ENCODE data around the gene SPDEF.

The SPDEF gene

DNA sequence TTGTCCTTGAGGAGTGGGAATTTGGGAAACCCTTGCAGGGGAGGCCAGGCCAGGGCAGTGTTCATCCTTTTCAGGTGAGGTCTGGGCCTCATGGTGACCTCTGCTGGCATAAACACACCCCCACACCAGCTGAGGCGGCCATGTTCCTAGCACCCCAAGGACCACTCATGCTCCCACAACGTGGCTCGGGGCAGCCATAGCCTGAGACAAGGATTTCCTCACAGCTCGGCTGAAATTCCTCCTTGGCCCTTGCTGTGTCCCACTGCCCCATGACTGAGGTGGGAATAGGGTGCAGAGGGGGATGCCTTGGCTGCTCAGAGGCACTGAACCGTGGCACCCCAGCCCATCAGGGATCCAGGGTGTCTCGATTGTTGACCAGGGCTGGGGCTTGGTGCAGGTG lies 27.3 kb upstream of the SPDEF start:
- DNase-seq: no peak

DNA sequence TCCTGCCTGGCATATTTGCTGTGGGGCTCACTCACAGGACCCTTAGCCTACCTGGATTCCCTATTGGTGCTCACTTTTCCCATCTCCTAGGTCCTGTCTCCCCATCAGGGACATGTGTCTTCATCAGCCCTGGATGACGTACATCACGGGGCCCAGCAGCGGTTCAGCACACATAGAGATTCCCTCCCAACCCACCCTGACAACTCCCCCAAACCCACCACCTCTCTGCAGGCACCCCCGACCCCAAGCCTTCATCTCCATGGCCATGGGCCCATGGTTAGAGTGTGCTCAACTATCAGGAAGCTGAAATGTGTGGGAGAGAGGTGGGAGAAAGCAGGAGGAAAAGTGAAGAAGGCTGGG lies 25.4 kb upstream of the SPDEF start:
- DNase-seq: no peak

DNA sequence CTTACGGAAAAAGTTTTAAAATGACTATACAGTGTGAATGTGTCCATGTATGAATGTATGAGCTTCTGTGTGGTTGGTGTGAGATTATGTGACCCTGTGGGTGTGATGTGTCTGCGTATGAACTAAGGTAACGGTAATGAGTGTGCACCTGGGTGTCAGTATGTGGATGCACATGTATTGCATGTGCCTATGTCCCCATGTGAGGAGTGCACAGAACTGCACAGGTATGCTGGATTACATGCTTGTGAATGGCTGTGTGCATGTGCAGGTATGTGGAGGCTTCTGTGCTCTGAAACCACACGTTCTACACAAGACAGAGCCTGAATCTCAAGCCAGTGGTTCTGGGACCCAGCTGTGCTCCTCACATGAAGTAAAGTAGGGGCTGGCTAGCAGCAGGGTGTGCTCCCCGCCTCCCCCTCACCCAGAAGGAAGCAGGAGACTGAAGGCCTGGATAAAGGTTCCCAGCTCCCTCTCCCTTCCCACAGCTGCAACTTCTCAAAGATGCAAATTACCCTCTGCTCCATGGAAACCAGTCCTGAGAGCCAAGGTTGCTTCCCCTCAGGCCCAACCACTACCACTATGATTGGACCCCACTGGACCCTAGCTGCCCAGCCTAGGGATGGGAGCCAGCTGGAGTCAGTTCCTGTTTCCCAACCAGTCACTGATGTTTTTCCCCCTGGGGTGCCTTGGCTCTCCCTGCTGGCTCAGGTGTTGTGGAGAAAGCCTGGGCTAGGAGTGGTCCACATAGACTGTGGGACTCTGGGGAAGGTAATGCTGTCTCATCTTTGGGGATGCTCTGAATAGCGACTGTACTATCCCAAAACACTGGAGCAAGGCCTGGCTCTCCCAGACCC lies 24.8 kb upstream of the SPDEF start:
- DNase-seq: no peak

DNA sequence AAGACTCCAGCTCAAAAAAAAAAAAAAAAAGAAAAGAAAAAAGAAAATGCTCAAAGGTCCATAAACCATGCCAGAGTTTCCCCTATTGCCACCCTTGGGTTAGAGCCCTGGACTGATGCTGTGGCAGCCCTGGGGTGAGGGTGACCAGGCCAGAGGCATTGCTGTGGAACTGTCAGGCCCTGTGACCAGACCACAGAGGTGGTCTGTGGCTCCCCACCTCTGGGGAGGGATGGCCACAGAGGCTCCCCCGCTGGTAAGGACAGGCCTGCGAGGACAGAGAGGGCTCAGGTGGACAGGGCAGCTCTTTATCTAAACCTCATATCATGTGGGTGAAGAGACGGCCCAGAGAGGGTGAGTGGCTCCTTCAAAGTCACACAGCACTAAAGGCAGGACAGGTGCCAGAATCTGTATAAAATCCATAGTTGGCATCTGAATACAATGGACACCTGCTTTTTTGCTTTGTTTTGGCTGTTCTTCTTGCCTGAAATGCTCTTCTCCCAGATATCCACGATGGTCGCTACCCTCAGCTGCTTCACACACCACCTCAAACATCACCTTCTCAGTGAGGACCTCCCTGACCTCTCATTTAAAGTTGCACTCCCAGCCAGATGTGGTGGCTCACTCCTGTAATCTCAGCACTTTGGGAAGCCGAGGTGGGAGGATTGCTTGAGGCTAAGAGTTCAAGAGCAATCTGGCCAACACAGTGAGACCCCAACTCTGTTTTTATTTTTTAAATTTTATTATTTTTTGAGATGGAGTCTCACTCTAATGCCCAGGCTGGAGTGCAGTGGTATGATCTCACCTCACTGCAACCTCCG lies 22.5 kb upstream of the SPDEF start:
- no peak for DNase-seq

DNA sequence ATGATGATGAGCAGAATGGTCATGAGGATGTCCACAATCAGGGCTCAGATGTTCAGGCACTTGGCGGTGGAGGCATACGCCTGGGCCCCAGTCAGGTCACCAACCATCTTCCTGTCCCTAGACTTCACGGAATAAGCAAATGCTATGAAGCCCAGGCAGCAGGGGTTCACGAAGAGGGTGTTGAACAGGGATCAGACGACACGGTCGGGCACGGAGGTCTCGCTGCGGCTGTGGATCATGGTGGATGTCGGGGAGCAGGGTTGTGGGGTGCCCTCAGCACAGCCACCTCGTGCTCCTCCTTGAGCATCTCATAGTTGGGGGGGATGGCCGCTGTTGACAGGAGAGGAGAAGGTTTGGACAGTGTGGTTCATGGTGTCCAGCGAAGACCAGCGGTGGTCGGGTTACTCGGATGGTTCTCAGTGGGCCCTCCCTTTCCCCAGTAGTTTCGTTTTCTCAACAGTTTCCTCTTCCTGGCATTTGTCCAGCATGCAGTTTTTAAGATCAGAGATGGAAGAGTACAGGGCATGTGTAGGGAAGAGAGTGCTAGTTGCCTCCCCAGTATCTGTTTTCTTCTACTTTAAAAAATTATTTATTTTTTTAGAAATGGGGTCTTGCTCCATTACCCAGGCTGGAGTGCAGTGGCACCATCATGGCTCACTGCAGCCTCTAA lies 20.3 kb upstream of the SPDEF start:
- DNase-seq: no peak

DNA sequence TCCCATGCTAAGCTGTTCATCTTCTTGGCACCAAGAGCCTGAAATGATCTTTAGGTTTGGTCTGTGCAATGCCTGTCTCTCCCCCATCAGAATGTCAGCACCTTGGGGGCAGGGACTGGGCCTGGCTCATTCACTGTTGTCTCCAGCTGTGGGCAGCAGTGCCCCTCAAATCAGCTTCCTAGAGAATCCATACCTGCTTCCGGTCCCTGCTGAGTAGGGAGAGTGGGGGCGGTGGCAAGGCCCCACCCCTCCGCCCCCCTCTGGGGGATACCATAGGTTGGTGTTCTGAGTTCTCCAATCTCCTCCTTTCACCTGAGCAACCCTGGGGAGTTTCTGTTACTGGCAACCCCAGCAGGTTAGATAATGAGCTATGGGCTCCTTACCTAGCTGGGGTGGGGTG lies 19.2 kb upstream of the SPDEF start:
- DNase-seq: no peak

DNA sequence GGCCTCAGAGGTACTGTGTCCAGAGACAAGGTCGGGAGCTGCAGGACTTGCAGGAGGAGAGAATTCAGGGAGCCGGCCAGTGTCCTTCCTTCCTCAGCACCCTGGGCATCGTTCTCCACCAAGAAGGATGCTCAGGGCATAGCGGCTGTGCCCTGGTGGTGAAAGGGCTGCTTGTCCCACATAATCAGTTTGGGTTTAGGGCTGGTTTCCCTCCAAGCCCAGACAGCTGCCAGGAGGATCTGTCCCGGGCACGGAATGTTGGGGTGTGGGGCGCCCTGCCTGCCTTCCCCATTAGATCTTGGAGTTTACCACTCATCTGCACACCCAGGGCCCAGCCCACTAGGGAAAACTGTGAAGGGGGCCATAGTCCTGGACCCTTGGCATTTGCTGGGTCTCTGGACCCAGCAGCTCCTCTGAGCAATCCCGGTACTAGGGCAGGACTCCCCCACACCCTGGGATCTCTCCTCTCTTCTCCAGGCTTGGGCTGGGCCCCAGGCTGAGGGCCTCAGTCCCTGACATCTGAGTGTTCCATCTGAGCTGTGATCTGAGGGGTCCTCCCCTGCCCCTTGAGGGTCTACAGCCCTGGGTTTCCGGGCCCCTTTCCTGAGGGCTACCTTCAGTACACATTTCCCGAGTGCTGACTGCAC lies 18.6 kb upstream of the SPDEF start:
- no peak for DNase-seq

DNA sequence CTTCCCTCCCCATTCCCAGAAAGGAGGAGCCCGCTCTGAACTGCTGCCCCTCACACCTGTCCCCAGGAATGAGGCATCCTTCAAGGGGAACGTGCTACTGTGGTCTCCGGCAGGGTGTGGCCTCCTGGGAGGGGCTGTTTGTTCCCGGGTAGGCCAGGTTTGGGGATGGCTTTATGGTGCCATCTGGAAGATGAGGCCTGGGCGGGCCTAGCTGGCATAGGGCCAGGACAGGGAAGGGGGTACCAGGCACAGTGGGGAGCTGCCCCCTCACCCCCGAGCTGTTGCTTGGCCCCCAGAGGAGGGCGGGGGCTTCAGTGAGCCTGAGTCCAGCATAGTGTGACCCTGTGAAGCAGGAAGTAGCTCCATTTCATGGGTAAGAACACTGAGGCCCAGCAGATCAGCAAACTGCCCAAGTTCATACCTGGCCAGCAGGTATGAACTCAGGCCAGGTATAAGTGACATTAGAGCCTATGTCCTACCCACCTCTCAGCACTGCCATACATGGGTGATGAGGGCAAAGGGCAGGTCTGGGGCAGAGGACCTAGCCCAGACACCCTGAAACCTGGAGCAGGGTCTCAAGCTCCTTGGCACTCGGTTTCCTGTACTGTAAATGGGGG lies 17.5 kb upstream of the SPDEF start:
- DNase-seq: no peak

DNA sequence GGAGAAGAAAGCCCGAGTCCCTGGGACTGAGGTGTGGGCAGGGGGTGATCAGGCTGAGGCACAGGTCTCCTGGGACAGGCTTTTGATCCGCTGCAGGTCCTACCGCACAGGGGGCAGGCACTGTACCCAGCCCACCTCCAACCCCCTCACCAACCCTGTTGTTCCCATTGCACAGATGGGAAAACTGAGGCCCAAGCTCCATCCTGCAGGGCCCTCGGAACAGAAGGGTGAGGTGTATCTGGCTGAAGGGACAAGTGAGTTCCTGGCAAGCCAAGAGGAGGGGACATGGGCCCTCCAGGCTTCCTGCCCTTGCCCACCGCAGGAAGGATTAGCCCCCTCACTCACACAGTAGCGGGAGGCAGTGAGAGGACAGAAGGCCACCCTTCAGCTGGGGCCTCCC lies 16.5 kb upstream of the SPDEF start:
- no peak for DNase-seq

DNA sequence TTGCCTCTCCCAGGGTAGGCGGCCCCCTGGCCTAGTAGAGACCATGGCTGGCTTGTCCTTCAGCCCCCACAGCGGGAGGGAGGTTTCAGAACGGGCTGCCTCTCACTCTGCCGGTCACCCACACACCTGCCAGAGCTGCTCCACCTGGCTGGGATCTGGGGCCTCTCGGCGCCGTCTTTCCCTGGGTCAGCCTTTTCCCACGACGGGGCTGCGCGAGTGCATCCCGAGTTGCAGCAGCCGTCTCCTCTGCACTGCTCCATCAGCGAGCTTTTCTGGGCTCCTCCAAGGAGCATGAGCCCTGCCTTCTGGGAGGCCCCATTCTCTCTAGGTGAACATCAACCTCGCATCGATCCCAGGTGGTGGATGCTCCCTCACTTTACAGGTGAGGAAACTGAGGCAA lies 15.9 kb upstream of the SPDEF start:
- no peak for DNase-seq

DNA sequence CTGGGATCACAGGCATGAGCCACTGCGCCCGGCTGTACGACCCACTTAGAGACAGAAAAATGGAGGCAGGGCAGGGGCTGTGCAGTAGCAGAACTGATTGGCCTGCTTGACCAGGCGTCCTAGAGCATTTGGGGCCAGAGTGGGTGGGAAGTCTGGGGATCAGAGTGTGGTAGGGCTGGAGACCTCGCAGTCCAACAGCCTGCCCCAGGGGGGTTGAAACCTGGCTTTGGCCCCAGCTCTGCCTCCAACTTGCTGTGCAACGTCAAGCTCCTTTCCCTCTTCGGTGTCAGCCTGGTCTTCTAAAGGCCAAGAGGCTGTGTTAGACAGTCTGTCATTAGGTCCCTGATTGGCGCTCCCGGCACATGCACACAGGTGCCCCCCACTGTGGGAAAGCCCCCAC lies 15.3 kb upstream of the SPDEF start:
- no peak for DNase-seq

DNA sequence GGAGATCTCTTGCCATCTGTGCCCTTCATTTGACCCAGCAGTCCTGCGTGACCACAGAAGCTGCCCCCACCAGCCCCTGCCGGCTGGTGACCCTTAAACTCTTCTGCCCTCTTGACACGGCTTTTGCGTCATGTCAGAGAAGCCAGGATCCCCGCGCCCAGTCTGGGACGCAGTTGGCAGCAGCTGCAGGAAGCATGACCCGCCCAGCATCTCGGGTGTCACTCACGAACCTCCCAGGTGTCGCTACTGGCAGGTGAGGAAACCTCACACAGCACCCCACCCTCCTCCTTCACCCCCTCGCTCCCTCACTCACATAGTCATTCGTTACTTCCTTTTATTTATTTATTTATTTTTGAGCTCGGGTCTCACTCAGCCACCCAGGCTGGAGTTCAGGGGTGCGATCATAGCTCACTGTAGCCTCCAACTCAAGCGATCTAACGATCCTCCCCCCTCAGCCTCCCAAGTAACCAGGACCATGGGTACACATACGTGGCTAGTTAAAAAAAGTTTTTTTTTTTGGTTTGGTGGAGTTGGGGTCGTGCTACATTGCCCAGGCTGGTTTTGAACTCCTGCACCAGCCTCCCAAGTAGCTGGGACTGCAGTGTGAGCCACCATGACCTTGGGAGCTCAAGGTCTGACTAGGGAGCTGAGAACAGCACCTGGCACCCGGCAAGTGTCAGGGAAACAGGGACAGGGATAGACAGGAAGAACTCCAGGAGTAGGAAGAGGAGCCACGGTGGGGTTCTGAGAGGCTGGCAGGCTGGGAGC lies 14.1 kb upstream of the SPDEF start:
- peak; percentile 32 for DNase-seq

DNA sequence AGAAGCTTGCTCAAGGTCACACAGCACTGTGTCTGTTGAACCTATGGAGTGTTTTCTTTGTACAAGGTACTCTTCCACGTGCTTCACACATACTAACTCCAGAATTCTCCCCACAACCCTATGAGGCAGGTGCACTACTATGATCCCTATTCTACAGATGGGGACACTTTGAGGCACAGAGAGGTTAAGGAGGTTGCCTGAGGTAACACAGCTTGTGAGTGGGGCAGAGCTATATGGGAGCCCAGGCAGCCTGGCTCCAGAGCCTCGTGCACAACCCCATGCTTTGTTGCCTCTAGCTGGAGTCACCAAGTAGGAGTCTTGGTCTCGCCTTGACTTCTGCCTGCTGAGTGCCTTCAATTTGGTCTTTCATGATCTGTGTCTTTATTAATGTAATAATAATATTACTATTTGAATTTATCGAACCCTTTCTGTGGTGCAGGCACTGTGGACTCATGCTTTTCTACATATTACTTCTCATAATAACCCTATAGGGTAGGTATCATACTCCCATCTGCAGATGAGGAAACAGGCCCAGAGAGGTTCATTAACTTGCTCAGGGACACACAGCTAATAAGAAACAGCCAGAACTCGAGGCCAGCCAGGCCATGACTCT lies 13.3 kb upstream of the SPDEF start:
- DNase-seq: no peak

DNA sequence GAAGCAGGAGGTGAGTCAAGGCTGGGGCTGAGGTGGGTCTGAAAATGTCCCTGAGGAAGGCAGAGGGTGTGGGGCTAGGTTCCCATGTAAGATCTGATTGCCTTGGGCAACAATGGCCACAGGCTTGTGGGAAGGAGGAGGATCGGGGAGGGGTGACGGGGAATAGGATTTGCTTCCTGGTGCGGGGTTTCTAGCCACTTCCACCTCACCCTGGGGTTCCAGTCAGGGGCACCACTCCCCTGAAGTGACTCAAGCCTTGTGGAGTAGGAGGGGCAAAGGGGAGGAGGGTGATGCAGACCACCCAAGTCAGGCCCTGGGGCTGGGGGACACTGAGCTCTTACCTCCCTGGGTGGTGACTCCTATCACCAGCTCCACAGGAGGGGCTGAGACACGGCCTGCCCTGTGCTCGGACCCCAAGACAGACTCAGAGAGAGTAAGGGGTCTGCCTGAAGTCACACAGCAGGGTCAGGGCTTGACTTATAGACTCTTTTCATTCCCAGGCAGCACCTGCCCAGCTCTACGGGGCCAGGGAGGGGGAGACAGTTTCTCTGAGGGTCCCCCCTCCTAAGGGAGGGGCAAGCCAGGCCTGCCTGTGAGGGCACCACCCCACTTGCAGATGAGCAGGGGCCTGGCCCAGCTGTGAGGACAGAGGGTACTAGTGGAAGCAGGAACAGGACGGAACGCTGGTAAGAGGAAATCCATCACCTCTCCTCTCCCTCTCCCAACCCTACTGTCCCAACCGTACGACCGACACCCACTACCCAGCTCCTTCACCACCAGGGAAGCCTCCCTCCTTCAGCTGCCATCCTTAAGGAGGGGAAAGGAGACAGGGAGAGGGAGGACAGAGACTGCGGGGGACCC lies 12.4 kb upstream of the SPDEF start:
- no peak for DNase-seq

DNA sequence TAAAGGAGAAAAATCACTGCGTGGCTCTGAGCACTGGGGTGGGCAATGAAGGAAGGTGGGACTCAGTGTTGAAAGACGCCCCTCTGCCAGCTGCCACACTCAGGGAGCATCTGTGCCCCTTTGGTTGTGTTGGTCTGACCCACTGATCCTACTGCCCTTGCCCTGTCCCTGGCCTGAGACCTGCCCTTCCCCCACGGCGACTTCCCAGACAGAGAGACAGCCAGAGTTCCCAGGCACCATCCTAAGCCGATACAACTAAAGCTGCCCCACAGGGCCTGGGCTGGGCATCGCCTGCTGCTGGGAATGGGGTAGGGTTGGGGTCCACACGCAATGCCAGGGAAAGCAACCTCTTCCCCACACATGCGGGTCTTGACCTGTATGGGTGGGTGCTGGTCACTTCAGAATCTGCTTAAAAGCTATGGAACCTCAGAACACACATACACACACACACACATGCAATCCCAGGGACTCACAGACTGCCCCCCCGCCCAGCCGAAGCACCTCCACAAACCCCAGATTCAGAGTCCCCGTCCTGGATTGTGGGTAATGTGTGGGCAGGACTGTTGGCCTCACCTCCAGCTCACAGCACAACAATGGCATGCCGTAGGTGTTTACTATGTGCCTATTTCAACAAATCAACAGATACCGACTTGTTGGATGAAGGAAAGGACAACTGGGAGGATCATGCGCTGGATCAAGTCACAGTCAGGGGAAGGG lies 10.9 kb upstream of the SPDEF start:
- DNase-seq: no peak

DNA sequence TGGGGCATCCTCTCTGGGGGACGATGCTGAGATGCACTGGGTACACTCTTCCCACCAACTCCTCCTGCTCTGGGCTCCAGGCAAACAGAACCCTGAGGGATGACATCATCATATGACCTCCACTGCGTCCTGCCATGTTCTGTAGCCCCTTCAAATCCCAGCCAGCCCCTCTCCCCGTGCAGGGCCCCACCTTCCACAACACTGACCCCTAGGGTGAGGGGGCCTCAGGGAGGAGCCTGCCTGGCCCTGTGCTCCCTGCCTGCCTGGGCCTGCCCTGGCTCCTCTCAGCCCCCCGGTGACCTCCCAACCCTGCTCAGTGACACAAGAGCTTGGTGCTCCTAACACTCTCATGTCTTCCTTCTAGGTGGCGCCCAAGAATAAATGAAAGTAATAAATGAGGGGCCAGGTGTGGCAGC lies 9.6 kb upstream of the SPDEF start:
- no peak for DNase-seq

DNA sequence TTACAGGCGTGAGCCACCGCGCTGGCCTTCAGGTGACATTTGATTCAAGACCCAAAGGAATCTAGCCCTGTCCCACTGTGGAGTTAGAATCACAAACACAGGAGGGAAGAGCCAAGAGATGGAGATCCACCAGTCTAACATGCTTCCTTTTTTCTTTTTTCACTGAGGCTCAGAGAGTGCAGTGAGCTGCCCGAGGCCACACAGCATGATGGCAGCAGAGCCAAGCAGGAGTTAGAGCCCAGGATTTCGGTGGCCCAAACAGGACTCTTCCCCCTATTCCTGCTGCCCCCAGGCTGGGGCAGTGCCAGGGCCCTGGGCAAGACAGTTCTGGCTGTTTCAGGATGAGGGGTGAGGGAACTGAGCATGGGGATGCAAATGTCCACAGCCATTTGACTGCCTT lies 8.1 kb upstream of the SPDEF start:
- no peak for DNase-seq

DNA sequence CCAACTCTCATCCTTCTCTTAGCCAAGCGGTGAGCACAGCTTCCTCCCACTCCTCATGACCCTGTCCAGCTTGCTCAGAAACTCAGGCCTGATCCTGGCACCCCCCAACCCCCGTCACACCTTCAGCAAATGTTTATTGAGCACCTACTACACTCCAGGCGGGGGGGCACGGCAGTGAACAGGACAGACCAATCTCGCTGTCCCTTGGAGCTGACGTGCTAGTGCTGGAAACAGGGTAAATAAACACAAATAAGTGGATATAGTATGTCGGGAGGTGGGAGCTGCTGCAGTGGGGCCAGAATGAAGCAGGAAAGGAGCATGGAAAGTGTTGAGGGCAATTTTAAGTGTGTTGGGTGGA lies 7.4 kb upstream of the SPDEF start:
- DNase-seq: no peak

DNA sequence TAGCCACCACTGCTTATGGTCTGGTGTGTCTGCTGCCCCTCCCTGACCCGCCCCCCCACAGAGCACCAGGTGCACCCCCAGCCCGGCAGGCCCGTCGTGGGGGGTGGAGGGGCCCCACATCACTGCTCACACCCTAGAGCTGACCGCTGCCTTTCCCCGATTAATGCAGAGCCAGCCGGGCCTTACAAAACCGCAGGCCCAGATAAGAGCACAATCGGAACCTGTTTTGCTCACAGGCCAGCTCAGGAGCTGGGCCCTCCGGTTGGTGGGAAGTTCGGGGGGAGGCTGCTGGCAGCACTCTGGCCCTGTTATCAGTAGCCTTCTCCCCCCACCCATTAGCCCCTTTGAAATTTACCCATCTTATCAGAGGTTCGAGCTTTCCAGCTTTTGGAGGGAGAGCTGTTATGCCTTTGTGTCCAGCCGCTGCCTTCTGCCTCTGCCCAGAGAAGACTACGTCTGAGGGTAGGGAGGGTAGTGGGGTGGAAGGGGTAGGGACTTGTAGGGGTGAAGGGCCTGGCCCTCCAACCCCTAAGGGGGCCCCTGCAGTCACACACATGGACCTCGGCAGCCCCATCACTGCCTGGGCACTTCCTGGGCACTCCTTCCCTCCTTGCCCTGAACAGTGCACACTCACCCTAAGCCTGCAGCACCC lies 6.9 kb upstream of the SPDEF start:
- no peak for DNase-seq

DNA sequence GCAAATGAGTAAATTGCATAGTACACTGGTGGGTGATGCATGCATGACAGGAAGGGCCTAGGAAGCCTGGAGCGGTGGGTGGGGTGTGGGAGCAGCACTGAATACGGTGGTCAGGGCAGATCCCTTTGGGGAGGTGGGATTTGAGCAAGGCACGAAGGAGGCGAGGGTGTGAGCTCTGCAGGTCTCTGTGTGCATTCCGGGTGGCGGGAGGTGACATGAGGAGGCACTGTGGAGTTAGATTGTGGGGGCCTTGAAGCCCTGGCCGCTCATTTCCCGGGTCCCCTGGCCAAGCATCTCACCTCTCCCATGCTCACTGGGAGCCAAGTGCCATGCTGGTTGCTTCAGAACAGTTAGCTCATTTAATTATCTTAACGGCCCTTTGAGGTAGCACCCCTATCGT lies 6.2 kb upstream of the SPDEF start:
- DNase-seq: no peak

Measured in NCI-H2029 treated with DMSO at 0.1 percent for 48 hours (cell line).